Caco-2 (cell line): Measurements from ENCODE around the gene LHFPL3. TPM values are rescaled to one million over a fixed set of nuclear protein-coding genes. Genes with fewer than 3 reads are reported as not detected.

Source experiments
- BruUV-seq: library from RNA; stranded (reverse); fragments of 400-500 nt; replicated peaks from 2 replicates; lab custom pipeline; 2021; lab: Mats Ljungman, UMichigan
- CTCF ChIA-PET: fragments of 300-600 bp; sonication (Branson Sonifier 250); formaldehyde crosslinking; loops from one replicate; lab custom pipeline; 2022; ENCODE audit warnings: antibody characterized with exemption; lab: Charles Lee
- POLR2A ChIA-PET: fragments of 300-600 bp; sonication (Branson Sonifier 250); formaldehyde crosslinking; loops from one replicate; lab custom pipeline; 2022; ENCODE audit warnings: antibody characterized with exemption; lab: Charles Lee
- DNase-seq, 2 experiments: peaks; one replicate each; pipeline versions ENCODE4 v3.0.0 to v3.0.0-alpha.2; 2020 to 2022
- H3K27me3 ChIP-seq: replicated peaks from 2 replicates; pipeline ENCODE4 v1.6.0; 2011; ENCODE audit warnings: low read length; ENCODE audit not compliant: control insufficient read depth, insufficient read depth
- H3K36me3 ChIP-seq: 2 replicates; pipeline ENCODE4 v1.5.1; 2011; ENCODE audit warnings: low read length; ENCODE audit not compliant: control insufficient read depth, insufficient read depth
- H3K4me1 ChIP-seq: fragments of 250-450 bp; sonication (Bioruptor Pico); 2 replicates; pipeline ENCODE4 v1.5.1; 2020; ENCODE audit warnings: mild to moderate bottlenecking
- H3K4me3 ChIP-seq: 2 replicates; pipeline ENCODE4 v1.5.1; 2011; ENCODE audit warnings: low read depth, mild to moderate bottlenecking, control low read depth, low read length
- H3K9me3 ChIP-seq: fragments of 250-450 bp; sonication (Bioruptor Pico); 2 replicates; pipeline ENCODE4 v1.5.1; 2020; ENCODE audit warnings: mild to moderate bottlenecking, moderate library complexity
- H3K27ac Mint-ChIP-seq: one replicate; pipeline ENCODE4 v1.8.0; 2022; ENCODE audit warnings: mixed read lengths; ENCODE audit not compliant: unreplicated experiment
- H3K27me3 Mint-ChIP-seq: one replicate; pipeline ENCODE4 v1.8.0; 2022; ENCODE audit warnings: mixed read lengths; ENCODE audit not compliant: insufficient read depth, unreplicated experiment
- H3K36me3 Mint-ChIP-seq: one replicate; pipeline ENCODE4 v1.8.0; 2022; ENCODE audit warnings: mild to moderate bottlenecking, mixed read lengths; ENCODE audit not compliant: insufficient read depth, unreplicated experiment
- H3K4me1 Mint-ChIP-seq: one replicate; pipeline ENCODE4 v1.8.0; 2022; ENCODE audit warnings: low read depth, mixed read lengths; ENCODE audit not compliant: unreplicated experiment
- H3K4me3 Mint-ChIP-seq: one replicate; pipeline ENCODE4 v1.8.0; 2022; ENCODE audit warnings: mild to moderate bottlenecking, moderate library complexity, mixed read lengths; ENCODE audit not compliant: unreplicated experiment
- H3K9me3 Mint-ChIP-seq: one replicate; pipeline ENCODE4 v1.8.0; 2022; ENCODE audit warnings: mixed read lengths; ENCODE audit not compliant: unreplicated experiment
- CTCF ChIP-seq, 2 experiments: fragments of 200-600 bp in 1 of 2; IDR thresholded peaks; 1 replicate in 1 of 2; 2 replicates in 1 of 2; pipeline versions ENCODE4 v1.5.1 to v1.8.0; 2011 to 2022; ENCODE audit warnings: antibody characterized with exemption in 1 of 2, control low read depth in 1 of 2, inconsistent platforms in 1 of 2, low read depth in 1 of 2, low read length in 1 of 2, mild to moderate bottlenecking in 1 of 2, moderate library complexity in 1 of 2; ENCODE audit not compliant: insufficient read depth in 1 of 2, severe bottlenecking in 1 of 2, unreplicated experiment in 1 of 2
- intact Hi-C: fragments of 100-400 bp; cut with micrococcal nuclease; formaldehyde crosslinking; loops from one replicate; pipeline ENCODE4 v1.10.0; 2022; ENCODE audit not compliant: unreplicated experiment
- total RNA-seq: library from RNA; stranded (reverse); gene quantifications from 2 replicates; pipeline ENCODE4 v1.2.3, GENCODE V29; 2022

LHFPL3 gene
- total RNA-seq, 1 experiment from 2014 or later = not detected

GRCh38 chr7:104458875-104459274 lies 130.5 kb downstream of the LHFPL3 start:
- H3K27ac Mint-ChIP-seq = no peak overlapping the region

GRCh38 chr7:104469166-104469820 lies 140.9 kb downstream of the LHFPL3 start:
- Histone ChIP-seq H3K4me3 (no peak overlapping the region), H3K27me3 (no peaks in the 10 kb centered on the region; the same call in 1 of the 2 replicates), H3K36me3 (no peaks in the 10 kb centered on the region), H3K4me1 (peaks cover 10% of the 10 kb centered on the region; the same call in 1 of the 2 replicates), H3K9me3 (no peaks in the 10 kb centered on the region; the same call in 1 of the 2 replicates)
- no peak for DNase-seq
- Mint-ChIP-seq H3K27ac (no peak overlapping the region), H3K27me3 (no peaks in the 10 kb centered on the region), H3K4me1 (no peaks in the 10 kb centered on the region), H3K9me3 (peaks cover 15% of the 10 kb centered on the region), H3K36me3 (no peaks in the 10 kb centered on the region), H3K4me3 (no peak overlapping the region)
- ChIA-PET CTCF (no interaction called here), POLR2A (no interaction called here)
- intact Hi-C loops = no loop called here
- no TSS peak for BruUV-seq
- TF ChIP-seq CTCF (IDR thresholded peaks at IDR 0.05; ENCODE audit: insufficient read depth in 1 of 2, low read depth in 1 of 2, low read length in 1 of 2, severe bottlenecking in 1 of 2, unreplicated experiment in 1 of 2) = no peak

More at GRCh38 chr7:104458875-104459274, 130.5 kb downstream of the LHFPL3 start:
- Mint-ChIP-seq H3K9me3 (peaks cover 11% of the 10 kb centered on the region), H3K36me3 (no peaks in the 10 kb centered on the region), H3K4me1 (no peaks in the 10 kb centered on the region), H3K27me3 (no peaks in the 10 kb centered on the region), H3K4me3 (no peak overlapping the region)
- H3K27me3 ChIP-seq = no peaks in the 10 kb centered on the region
- no peak for DNase-seq
- no peaks in the 10 kb centered on the region for H3K4me1 ChIP-seq
- H3K36me3 ChIP-seq = no peaks in the 10 kb centered on the region
- POLR2A ChIA-PET = no interaction called here
- no TSS peak for BruUV-seq
- H3K4me3 ChIP-seq = no peak overlapping the region
- no peak for TF ChIP-seq CTCF (IDR thresholded peaks at IDR 0.05; ENCODE audit: insufficient read depth in 1 of 2, low read depth in 1 of 2, low read length in 1 of 2, severe bottlenecking in 1 of 2, unreplicated experiment in 1 of 2)
- no peaks in the 10 kb centered on the region for H3K9me3 ChIP-seq
- CTCF ChIA-PET = no interaction called here
- intact Hi-C loops = no loop called here

- no peak for TF ChIP-seq CTCF (IDR thresholded peaks at IDR 0.05; ENCODE audit: insufficient read depth in 1 of 2, low read depth in 1 of 2, low read length in 1 of 2, severe bottlenecking in 1 of 2, unreplicated experiment in 1 of 2)
- H3K4me3 Mint-ChIP-seq = no peak overlapping the region
- Histone ChIP-seq H3K36me3 (no peaks in the 10 kb centered on the region), H3K4me1 (peaks cover 6% of the 10 kb centered on the region; the same call in 1 of the 2 replicates), H3K4me3 (no peak overlapping the region), H3K27me3 (no peaks in the 10 kb centered on the region), H3K9me3 (no peaks in the 10 kb centered on the region)
- intact Hi-C loops = no loop called here
- H3K27ac Mint-ChIP-seq = no peak overlapping the region
- POLR2A ChIA-PET = no interaction called here
- peaks cover 6% of the 10 kb centered on the region for H3K4me1 Mint-ChIP-seq
- peaks cover 4% of the 10 kb centered on the region for H3K27me3 Mint-ChIP-seq
- no TSS peak for BruUV-seq
- no peaks in the 10 kb centered on the region for H3K9me3 Mint-ChIP-seq
- no peaks in the 10 kb centered on the region for H3K36me3 Mint-ChIP-seq
- DNase-seq = peak in 1 of 2 experiments; percentile 1
- CTCF ChIA-PET = interaction anchor here (0.7 kb wide), 1 partner anchor 54 kb away, joined by 3 read pairs; no protein-coding TSS in a partner anchor
Observed at GRCh38 chr7:104480529-104480928, 152.1 kb downstream of the LHFPL3 start.
